Loucy (cell line): ENCODE measurements around the gene EAF2.

Experiments
- H2AFZ ChIP-seq: fragments of 200-600 bp; sonication (generic); 2 replicates; pipeline ENCODE4 v1.6.0; 2016; ENCODE audit warnings: antibody characterized with exemption, mild to moderate bottlenecking, low read length, moderate library complexity
- H3F3A ChIP-seq: fragments of 200-600 bp; 2 replicates; pipeline ENCODE4 v1.6.0; 2016; ENCODE audit warnings: antibody characterized with exemption, low read depth, mild to moderate bottlenecking
- H3K27me3 ChIP-seq: fragments of 200-600 bp; sonication (generic); 2 replicates; pipeline ENCODE4 v1.6.1; 2014; ENCODE audit warnings: low read length, mild to moderate bottlenecking; ENCODE audit not compliant: insufficient read depth, poor library complexity, severe bottlenecking
- H3K36me3 ChIP-seq: fragments of 200-600 bp; sonication (generic); 2 replicates; pipeline ENCODE4 v1.6.1; 2016; ENCODE audit warnings: low read length; ENCODE audit not compliant: insufficient read depth
- H3K4me1 ChIP-seq: fragments of 200-600 bp; sonication (generic); 2 replicates; pipeline ENCODE4 v1.5.1; 2014; ENCODE audit warnings: low read length, mild to moderate bottlenecking; ENCODE audit not compliant: insufficient read depth, poor library complexity, severe bottlenecking
- H3K4me2 ChIP-seq: fragments of 200-600 bp; sonication (generic); 2 replicates; pipeline ENCODE4 v1.6.0; 2014; ENCODE audit warnings: antibody characterized with exemption, low read length, low read depth, mild to moderate bottlenecking; ENCODE audit not compliant: poor library complexity, severe bottlenecking
- H3K4me3 ChIP-seq: fragments of 200-600 bp; sonication (generic); 2 replicates; pipeline ENCODE4 v1.5.1; 2014; ENCODE audit warnings: low read length, mild to moderate bottlenecking, mixed read lengths; ENCODE audit not compliant: poor library complexity, severe bottlenecking
- H3K79me2 ChIP-seq: fragments of 200-600 bp; sonication (generic); 2 replicates; pipeline ENCODE4 v1.6.1; 2014; ENCODE audit warnings: low read length; ENCODE audit not compliant: insufficient read depth
- H3K9ac ChIP-seq: fragments of 200-600 bp; sonication (generic); 2 replicates; pipeline ENCODE4 v1.6.0; 2014; ENCODE audit warnings: mild to moderate bottlenecking, low read depth, low read length, moderate library complexity; ENCODE audit not compliant: poor library complexity, severe bottlenecking
- H3K9me2 ChIP-seq: fragments of 200-600 bp; sonication (generic); replicated peaks from 2 replicates; pipeline ENCODE4 v1.6.1; 2016; ENCODE audit warnings: low read depth, low read length, mixed read lengths
- H3K9me3 ChIP-seq: fragments of 200-600 bp; sonication (generic); 2 replicates; pipeline ENCODE4 v1.6.1; 2014; ENCODE audit warnings: mild to moderate bottlenecking, antibody characterized with exemption, low read length, low read depth; ENCODE audit not compliant: insufficient read depth
- H4K20me1 ChIP-seq: fragments of 200-600 bp; sonication (generic); 2 replicates; pipeline ENCODE4 v1.6.0; 2014; ENCODE audit warnings: antibody characterized with exemption, low read length, mild to moderate bottlenecking; ENCODE audit not compliant: insufficient read depth, poor library complexity, severe bottlenecking
- EZH2phosphoT487 ChIP-seq: fragments of 200-600 bp; IDR thresholded peaks from 2 replicates; pipeline ENCODE4 v1.6.1; 2018; ENCODE audit warnings: antibody characterized with exemption, mild to moderate bottlenecking, moderate library complexity, borderline replicate concordance
- TF ChIP-seq, protein P1 (sequence below): fragments of 200-600 bp; sonication (generic); conservative IDR thresholded peaks from 2 replicates; pipeline ENCODE4 v1.5.1; 2014; ENCODE audit warnings: mild to moderate bottlenecking, antibody characterized with exemption, low read length

Gene EAF2

DNA sequence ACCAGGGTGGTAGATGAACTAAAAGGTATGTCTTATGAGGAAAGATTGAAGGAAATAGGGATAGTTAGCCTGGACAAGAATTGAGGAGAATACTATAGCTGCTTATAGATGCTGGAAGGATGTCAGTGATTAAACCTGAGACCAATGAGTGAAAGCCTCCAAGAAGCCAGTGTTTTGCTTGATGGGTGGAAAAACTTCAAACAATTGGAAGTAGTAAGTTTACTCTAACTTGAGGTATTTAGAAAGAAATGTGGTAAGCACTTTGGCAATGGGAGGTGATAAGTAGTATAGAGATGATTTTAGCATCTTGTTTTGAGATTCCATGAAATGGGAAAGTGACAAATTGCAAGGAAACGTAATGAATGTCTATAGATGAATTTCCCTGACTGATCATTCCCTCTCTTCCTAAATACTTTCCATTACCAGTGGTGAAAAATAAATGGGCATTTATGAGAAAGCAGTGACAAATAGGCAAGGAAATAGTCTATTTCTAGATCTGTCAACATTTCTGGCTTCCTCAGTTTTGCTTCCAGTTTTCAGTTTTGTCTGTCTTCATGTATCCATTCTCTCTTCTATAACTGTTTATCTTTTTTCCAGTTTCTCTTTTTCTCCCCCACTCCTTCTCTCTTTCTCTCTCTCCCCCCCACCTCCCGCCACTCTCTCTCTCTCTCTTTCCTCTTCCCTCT lies 78.4 kb downstream of the EAF2 start:
- no peak overlapping the region for H3K4me3 ChIP-seq
- no peak overlapping the region for H2AFZ ChIP-seq
- H3K4me1 ChIP-seq = no peaks in the 10 kb centered on the region
- H3K27me3 ChIP-seq = no peaks in the 10 kb centered on the region
- no peaks in the 10 kb centered on the region for H3K9me3 ChIP-seq
- H3K4me2 ChIP-seq = no peak overlapping the region
- no peaks in the 10 kb centered on the region for H3F3A ChIP-seq
- no peaks in the 10 kb centered on the region for H4K20me1 ChIP-seq
- no peak overlapping the region for H3K9ac ChIP-seq
- H3K9me2 ChIP-seq = no peaks in the 10 kb centered on the region
- no peak for TF ChIP-seq EZH2phosphoT487
- TF ChIP-seq, protein P1, sequence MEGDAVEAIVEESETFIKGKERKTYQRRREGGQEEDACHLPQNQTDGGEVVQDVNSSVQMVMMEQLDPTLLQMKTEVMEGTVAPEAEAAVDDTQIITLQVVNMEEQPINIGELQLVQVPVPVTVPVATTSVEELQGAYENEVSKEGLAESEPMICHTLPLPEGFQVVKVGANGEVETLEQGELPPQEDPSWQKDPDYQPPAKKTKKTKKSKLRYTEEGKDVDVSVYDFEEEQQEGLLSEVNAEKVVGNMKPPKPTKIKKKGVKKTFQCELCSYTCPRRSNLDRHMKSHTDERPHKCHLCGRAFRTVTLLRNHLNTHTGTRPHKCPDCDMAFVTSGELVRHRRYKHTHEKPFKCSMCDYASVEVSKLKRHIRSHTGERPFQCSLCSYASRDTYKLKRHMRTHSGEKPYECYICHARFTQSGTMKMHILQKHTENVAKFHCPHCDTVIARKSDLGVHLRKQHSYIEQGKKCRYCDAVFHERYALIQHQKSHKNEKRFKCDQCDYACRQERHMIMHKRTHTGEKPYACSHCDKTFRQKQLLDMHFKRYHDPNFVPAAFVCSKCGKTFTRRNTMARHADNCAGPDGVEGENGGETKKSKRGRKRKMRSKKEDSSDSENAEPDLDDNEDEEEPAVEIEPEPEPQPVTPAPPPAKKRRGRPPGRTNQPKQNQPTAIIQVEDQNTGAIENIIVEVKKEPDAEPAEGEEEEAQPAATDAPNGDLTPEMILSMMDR = no peak
- H3K36me3 ChIP-seq = peaks cover 9% of the 10 kb centered on the region
- H3K79me2 ChIP-seq = no peaks in the 10 kb centered on the region

DNA sequence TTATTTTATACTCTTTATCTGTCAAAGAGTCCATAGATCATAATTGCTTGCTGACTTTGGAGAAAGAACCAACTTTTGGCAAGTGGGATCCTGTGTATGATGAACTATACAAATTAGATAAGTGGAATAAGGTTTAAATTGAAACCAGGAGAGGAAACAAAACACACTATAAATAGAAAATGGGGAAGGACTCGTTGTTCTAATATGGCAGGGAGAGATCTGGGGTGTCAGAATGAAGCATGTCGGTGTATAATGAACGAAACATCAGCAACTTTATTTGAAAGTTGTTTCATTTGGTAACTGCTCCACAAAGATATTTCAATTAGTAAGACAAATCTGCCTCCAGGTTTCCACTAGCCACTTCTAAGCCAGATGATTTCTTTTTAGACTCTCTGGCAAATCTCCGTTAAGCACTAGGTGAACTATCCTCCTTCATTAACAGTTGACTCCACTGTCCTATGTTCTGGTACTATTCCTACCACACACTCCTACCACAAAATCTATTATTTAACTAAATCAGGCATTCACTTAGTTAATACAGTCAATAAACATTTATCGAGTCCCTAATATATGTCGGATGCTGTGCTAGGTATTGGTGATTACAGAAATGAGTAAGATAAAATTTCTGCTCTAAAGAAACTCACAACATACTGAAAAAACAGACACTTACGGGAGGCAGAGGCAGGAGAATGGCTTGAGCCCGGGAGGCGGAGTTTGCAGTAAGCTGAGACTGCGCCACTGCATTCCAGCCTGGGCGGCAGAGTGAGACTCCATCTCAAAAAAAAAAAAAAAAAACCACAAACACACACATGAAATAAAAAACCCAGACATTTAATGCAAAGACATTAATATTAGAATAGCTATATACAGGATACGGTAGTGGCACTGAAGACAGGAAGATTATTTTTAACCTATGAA lies 79.3 kb downstream of the EAF2 start:
- Histone ChIP-seq H2AFZ (no peak overlapping the region), H3K79me2 (no peaks in the 10 kb centered on the region), H3K4me2 (no peak overlapping the region), H3K9ac (no peak overlapping the region), H3K9me3 (no peaks in the 10 kb centered on the region), H4K20me1 (no peaks in the 10 kb centered on the region), H3K36me3 (peaks cover 8% of the 10 kb centered on the region), H3F3A (no peaks in the 10 kb centered on the region), H3K27me3 (no peaks in the 10 kb centered on the region), H3K4me1 (no peaks in the 10 kb centered on the region), H3K4me3 (no peak overlapping the region), H3K9me2 (no peaks in the 10 kb centered on the region)
- TF ChIP-seq EZH2phosphoT487 = no peak
- TF ChIP-seq, protein P1 = no peak

DNA sequence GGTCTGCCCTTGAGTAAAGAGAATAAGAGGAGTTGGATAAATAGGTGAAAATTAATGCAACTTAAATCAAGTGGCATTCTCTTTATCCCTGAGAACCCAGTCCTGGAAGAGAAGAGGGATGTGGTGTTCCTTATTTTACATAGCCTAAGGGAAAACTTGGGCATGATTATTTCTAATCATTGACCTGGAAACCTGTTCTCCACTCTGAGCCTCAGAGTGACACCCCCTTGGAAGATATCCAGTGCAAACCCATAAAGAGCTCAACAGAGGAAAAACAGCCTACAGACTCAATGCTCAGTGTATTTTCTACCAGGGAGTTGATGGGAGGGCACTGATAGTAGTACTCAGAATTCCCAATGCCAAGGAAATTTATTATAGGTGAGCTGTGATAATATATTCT lies 81.2 kb downstream of the EAF2 start:
- no peak overlapping the region for H2AFZ ChIP-seq
- H3K27me3 ChIP-seq = no peaks in the 10 kb centered on the region
- TF ChIP-seq, protein P1 = no peak
- no peak for TF ChIP-seq EZH2phosphoT487
- no peaks in the 10 kb centered on the region for H4K20me1 ChIP-seq
- no peaks in the 10 kb centered on the region for H3K79me2 ChIP-seq
- no peaks in the 10 kb centered on the region for H3K9me2 ChIP-seq
- H3K4me3 ChIP-seq = no peak overlapping the region
- no peak overlapping the region for H3K4me2 ChIP-seq
- no peaks in the 10 kb centered on the region for H3K9me3 ChIP-seq
- H3K4me1 ChIP-seq = no peaks in the 10 kb centered on the region
- H3K36me3 ChIP-seq = peaks cover 8% of the 10 kb centered on the region
- H3F3A ChIP-seq = no peaks in the 10 kb centered on the region
- H3K9ac ChIP-seq = no peak overlapping the region
